K562 (cell line): ENCODE data around the gene CLCN6. TPM values are rescaled to one million over a fixed set of nuclear protein-coding genes. Genes with fewer than 3 reads are reported as not detected.

Experiments
- ARID4B ChIP-seq: sonication (generic); formaldehyde crosslinking; IDR thresholded peaks from 2 replicates; pipeline ENCODE4 v1.8.0; 2022; ENCODE audit warnings: mild to moderate bottlenecking, missing genetic modification reagents
- ARNT ChIP-seq, 2 experiments: fragments of 450-650 bp; IDR thresholded peaks; 2 replicates each; pipeline ENCODE4 v1.6.1; 2016; ENCODE audit warnings: mild to moderate bottlenecking in 1 of 2
- CXXC5 ChIP-seq: fragments of 250-450 bp; sonication (Bioruptor Pico); IDR thresholded peaks from 2 replicates; pipeline ENCODE4 v1.8.0; 2022; ENCODE audit warnings: inconsistent platforms, mild to moderate bottlenecking, moderate library complexity
- EZH2 ChIP-seq: IDR thresholded peaks from 2 replicates; pipeline ENCODE4 v1.6.1; 2012; ENCODE audit warnings: low read depth, mild to moderate bottlenecking, inconsistent platforms, low read length, borderline replicate concordance
- FOS ChIP-seq: IDR thresholded peaks from 3 replicates; pipeline ENCODE4 v1.6.1; 2011; ENCODE audit not compliant: insufficient read length; ENCODE audit errors: extremely low read depth
- FOXA1 ChIP-seq: fragments of 450-650 bp; IDR thresholded peaks from 2 replicates; pipeline ENCODE4 v1.6.1; 2016; ENCODE audit warnings: mild to moderate bottlenecking, borderline replicate concordance
- GATA2 ChIP-seq: sonication (generic); formaldehyde crosslinking; IDR thresholded peaks from 2 replicates; pipeline ENCODE4 v1.4.0; 2020; ENCODE audit warnings: mild to moderate bottlenecking, missing genetic modification reagents
- MAFK ChIP-seq: IDR thresholded peaks from 2 replicates; pipeline ENCODE4 v1.6.1; 2011; ENCODE audit warnings: low read length, improper control_type of control experiment
- MAX ChIP-seq: sonication (generic); formaldehyde crosslinking; IDR thresholded peaks from 2 replicates; pipeline ENCODE4 v1.9.0; 2022; ENCODE audit warnings: mild to moderate bottlenecking, missing genetic modification reagents
- MITF ChIP-seq: IDR thresholded peaks from 2 replicates; pipeline ENCODE4 v1.6.1; 2014; ENCODE audit warnings: antibody characterized with exemption
- NFIX ChIP-seq: fragments of 250-450 bp; sonication (Bioruptor Pico); IDR thresholded peaks from 2 replicates; pipeline ENCODE4 v1.4.0; 2020; ENCODE audit warnings: low read depth, mild to moderate bottlenecking, moderate library complexity
- SNIP1 ChIP-seq: fragments of 450-650 bp; IDR thresholded peaks from 2 replicates; pipeline ENCODE4 v1.7.1; 2017; ENCODE audit warnings: low read depth, mild to moderate bottlenecking
- SOX6 ChIP-seq: fragments of 450-650 bp; IDR thresholded peaks from 2 replicates; pipeline ENCODE4 v1.6.1; 2014; ENCODE audit warnings: mild to moderate bottlenecking
- ZC3H11A ChIP-seq: IDR thresholded peaks from 2 replicates; pipeline ENCODE4 v1.6.1; 2012; ENCODE audit warnings: low read depth, low read length, improper control_type of control experiment
- ZFP91 ChIP-seq: sonication (generic); formaldehyde crosslinking; IDR thresholded peaks from 2 replicates; pipeline ENCODE4 v1.8.0; 2022; ENCODE audit warnings: mild to moderate bottlenecking, missing genetic modification reagents
- ZNF121 ChIP-seq: sonication (generic); formaldehyde crosslinking; conservative IDR thresholded peaks from 2 replicates; pipeline ENCODE4 v1.8.0; 2022; ENCODE audit warnings: missing genetic modification reagents
- ZNF143 ChIP-seq: sonication (generic); formaldehyde crosslinking; IDR thresholded peaks from 2 replicates; pipeline ENCODE4 v1.9.0; 2022; ENCODE audit warnings: mild to moderate bottlenecking, missing genetic modification reagents
- ZNF444 ChIP-seq: fragments of 250-450 bp; sonication (Bioruptor Pico); IDR thresholded peaks from 2 replicates; pipeline ENCODE4 v1.4.0; 2020; ENCODE audit warnings: mild to moderate bottlenecking, moderate library complexity
- polyA plus RNA-seq, 8 experiments: library from polyadenylated mRNA; depleted of rRNA in 4 of 8; stranded (reverse) in 5 of 8; unstranded in 3 of 8; fragments of >200 nt; fragmentation: Nextera tagmentation in 2 of 8; fragmentation: Illumina TruSeq in 1 of 8; extraction: Ambion mirVana in 2 of 8; extraction: Trizol in 1 of 8; gene quantifications; 2 replicates each; pipeline versions ENCODE4 v1.2.1 to v1.2.3, GENCODE V29; 2011 to 2014; ENCODE audit warnings: inconsistent platforms in 1 of 8, missing spikeins in 1 of 8
- total RNA-seq, 7 experiments: library from RNA; depleted of rRNA in 6 of 7; stranded (reverse); fragments of >200 nt in 6 of 7; fragmentation: Illumina TruSeq in 2 of 7; extraction: Trizol in 2 of 7; gene quantifications; 2 replicates each; pipeline versions ENCODE4 v1.2.1 to v1.2.3, GENCODE V29; 2011 to 2021; ENCODE audit warnings: low replicate concordance in 1 of 7

The CLCN6 gene
- total and polyA plus RNA-seq, 9 of the 15 experiments (the other 6 are each of a cell fraction or from before 2014, with no cell fraction given): 2.0 to 21.8 (median 13.6) TPM

- peak; percentile 78 for TF ChIP-seq MAX (CRISPR knock-in tag)
- TF ChIP-seq ZNF143 (CRISPR knock-in tag): 0 out of 2 replicates have a peak, but pooled peaks have one; percentile 42
- TF ChIP-seq ARNT (IDR thresholded peaks at IDR 0.05): peak in 1 of 2 experiments; percentile 40; a peak in 1 of 4 replicates
- no peak for TF ChIP-seq GATA2 (CRISPR knock-in tag)
- no peak for TF ChIP-seq SNIP1
- TF ChIP-seq ZC3H11A: no peak
- TF ChIP-seq ARID4B (CRISPR knock-in tag): peak; percentile 55; the same call in 1 of the 2 replicates
- no peak for TF ChIP-seq FOXA1
- TF ChIP-seq ZNF121 (CRISPR knock-in tag): no peak
- TF ChIP-seq FOS: no peak
- TF ChIP-seq NFIX (CRISPR knock-in tag): no peak
- no peak for TF ChIP-seq MITF
- TF ChIP-seq MAFK: no peak
- peak; percentile 19; the same call in 1 of the 2 replicates for TF ChIP-seq SOX6
- TF ChIP-seq ZFP91 (CRISPR knock-in tag): no peak
- no peak for TF ChIP-seq ZNF444 (CRISPR knock-in tag)
- peak; percentile 49; the same call in 1 of the 2 replicates for TF ChIP-seq CXXC5
- no peak for TF ChIP-seq EZH2
These were observed 32.6 kb downstream of the CLCN6 start (continued) for GRCh38 chr1:11838349-11839272.
